ENCODE measurements around the gene CFL2. TPM values are rescaled to one million over a fixed set of nuclear protein-coding genes. Genes with fewer than 3 reads are reported as not detected.

CFL2 gene
- 19.1 and 20.8 TPM in 2 replicates for total RNA-seq

DNA sequence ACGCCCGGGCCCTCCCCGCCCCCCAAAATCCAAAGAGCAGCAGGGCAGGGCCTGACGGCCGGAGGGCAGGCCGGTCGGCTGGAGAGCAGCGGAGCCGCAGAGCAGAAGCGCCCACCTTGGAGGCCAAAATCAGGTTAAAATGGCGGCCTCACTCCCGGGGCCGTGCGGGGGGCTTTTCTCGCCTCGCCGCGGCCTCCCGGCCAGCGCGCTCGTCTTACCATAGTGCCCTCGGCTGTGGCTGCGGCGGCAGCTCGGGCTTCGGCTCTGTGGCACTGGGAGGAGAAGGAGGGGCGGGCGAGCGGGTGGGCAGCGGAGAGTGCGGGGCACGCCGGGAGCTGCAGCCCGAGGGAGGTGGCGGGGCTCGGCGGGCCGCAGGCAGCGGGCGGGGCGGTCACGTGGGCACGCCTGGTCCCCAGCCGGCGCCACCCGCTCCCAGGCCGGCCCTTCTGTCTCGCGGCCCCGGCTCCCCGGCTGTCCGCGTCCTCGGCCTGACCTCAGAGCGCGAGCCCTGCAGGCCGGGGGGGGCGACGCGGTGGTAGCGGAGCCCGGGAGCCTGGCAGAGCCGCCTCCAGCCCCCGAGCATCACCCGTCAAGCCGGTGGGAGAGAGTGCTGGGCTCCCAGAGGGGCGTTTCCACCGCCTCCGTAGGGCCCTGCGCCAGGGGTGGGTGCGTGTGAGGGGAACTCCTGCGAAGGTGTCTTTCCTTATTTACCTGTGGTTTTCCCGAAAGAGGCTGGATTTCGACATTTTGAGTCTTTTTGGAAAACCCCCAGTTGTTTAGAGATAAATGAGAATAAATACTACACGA, at the start of gene CFL2:
TSS of gene CFL2 (minus strand) at position 274 of the 807 bp plus-strand sequence. CDS start at position 221, 53 bp downstream.
- H3K36me3 Mint-ChIP-seq (ENCODE audit: low read depth) = peaks cover 16% of the 10 kb centered on the region
- H3K27me3 Mint-ChIP-seq = no peaks in the 10 kb centered on the region
- H3K4me3 Mint-ChIP-seq = peak within 1 kb of the TSS; percentile 92
- peaks cover 32% of the 10 kb centered on the region for H3K4me1 Mint-ChIP-seq
- DNase-seq (peak; percentile 80), ATAC-seq (ENCODE audit: low read depth) (peak; percentile 90)
- TF ChIP-seq, protein P1, sequence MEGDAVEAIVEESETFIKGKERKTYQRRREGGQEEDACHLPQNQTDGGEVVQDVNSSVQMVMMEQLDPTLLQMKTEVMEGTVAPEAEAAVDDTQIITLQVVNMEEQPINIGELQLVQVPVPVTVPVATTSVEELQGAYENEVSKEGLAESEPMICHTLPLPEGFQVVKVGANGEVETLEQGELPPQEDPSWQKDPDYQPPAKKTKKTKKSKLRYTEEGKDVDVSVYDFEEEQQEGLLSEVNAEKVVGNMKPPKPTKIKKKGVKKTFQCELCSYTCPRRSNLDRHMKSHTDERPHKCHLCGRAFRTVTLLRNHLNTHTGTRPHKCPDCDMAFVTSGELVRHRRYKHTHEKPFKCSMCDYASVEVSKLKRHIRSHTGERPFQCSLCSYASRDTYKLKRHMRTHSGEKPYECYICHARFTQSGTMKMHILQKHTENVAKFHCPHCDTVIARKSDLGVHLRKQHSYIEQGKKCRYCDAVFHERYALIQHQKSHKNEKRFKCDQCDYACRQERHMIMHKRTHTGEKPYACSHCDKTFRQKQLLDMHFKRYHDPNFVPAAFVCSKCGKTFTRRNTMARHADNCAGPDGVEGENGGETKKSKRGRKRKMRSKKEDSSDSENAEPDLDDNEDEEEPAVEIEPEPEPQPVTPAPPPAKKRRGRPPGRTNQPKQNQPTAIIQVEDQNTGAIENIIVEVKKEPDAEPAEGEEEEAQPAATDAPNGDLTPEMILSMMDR (IDR thresholded peaks at IDR 0.05) = no peak
- ChIA-PET CTCF (interaction anchor here (1.5 to 1.7 kb wide), 2 partner anchors 8 to 41 kb away, joined by 8 to 9 read pairs; no protein-coding TSS in a partner anchor), POLR2A (interaction anchor here (0.6 to 2.5 kb wide), 7 partner anchors 8 to 690 kb away, joined by 3 to 11 read pairs (median 5); partner anchors contain the start of genes FAM177A1, NFKBIA and SNX6)
- peak within 1 kb of the TSS; percentile 89 for H3K27ac Mint-ChIP-seq
- intact Hi-C loops (cut with micrococcal nuclease) = loop anchor here (1.0 to 10.0 kb wide), 7 partner anchors 14 to 1110 kb away; partner anchors contain the start of genes BRMS1L, FAM177A1, PRORP and SRP54
- no peaks in the 10 kb centered on the region for H3K9me3 Mint-ChIP-seq

DNA sequence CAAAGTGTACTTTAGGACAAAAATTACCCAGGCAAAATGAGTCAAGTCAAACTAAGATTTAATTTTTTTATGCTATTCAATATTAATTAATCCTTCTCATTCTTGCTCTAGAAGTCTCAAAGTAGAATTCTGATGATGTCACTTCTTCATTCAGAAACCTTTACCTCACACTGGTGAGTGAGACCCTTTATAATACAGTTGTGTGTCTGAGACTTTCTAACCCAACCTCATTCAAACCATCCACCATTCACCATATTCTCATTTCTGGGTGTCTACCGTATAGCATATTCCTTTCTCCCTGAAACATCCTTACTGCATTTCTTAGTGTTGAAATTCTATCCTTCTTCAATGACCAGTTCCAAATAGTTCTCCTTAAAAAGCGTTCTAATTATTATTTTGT, 40.8 kb upstream of the CFL2 start:
- intact Hi-C loops (cut with micrococcal nuclease) = no loop called here
- H3K27ac Mint-ChIP-seq = no peak overlapping the region
- TF ChIP-seq, protein P1 (IDR thresholded peaks at IDR 0.05) = no peak
- H3K36me3 Mint-ChIP-seq (ENCODE audit: low read depth) = peaks cover 56% of the 10 kb centered on the region
- no peak overlapping the region for H3K4me3 Mint-ChIP-seq
- CTCF ChIA-PET = no interaction called here
- no peak for ATAC-seq (ENCODE audit: low read depth)
- no peak for DNase-seq
- no peaks in the 10 kb centered on the region for H3K4me1 Mint-ChIP-seq
- no peaks in the 10 kb centered on the region for H3K9me3 Mint-ChIP-seq
- H3K27me3 Mint-ChIP-seq = no peaks in the 10 kb centered on the region
- POLR2A ChIA-PET = no interaction called here

- no peak overlapping the region for H3K27ac Mint-ChIP-seq
- H3K27me3 Mint-ChIP-seq = no peaks in the 10 kb centered on the region
- ATAC-seq (ENCODE audit: low read depth) (no peak), DNase-seq (no peak)
- H3K9me3 Mint-ChIP-seq = no peaks in the 10 kb centered on the region
- TF ChIP-seq, protein P1 (IDR thresholded peaks at IDR 0.05) = no peak
- H3K36me3 Mint-ChIP-seq (ENCODE audit: low read depth) = peaks cover 53% of the 10 kb centered on the region
- no peaks in the 10 kb centered on the region for H3K4me1 Mint-ChIP-seq
- POLR2A ChIA-PET = no interaction called here
- H3K4me3 Mint-ChIP-seq = no peak overlapping the region
- CTCF ChIA-PET = no interaction called here
- intact Hi-C loops (cut with micrococcal nuclease) = no loop called here
Measured at GRCh38 chr14:34754687-34755086, 40.3 kb upstream of the CFL2 start.

- ChIA-PET POLR2A (no interaction called here), CTCF (no interaction called here)
- no peaks in the 10 kb centered on the region for H3K27me3 Mint-ChIP-seq
- peaks cover 37% of the 10 kb centered on the region for H3K36me3 Mint-ChIP-seq (ENCODE audit: low read depth)
- no peak for ATAC-seq (ENCODE audit: low read depth)
- H3K4me3 Mint-ChIP-seq = no peak overlapping the region
- intact Hi-C loops (cut with micrococcal nuclease) = no loop called here
- TF ChIP-seq, protein P1 (IDR thresholded peaks at IDR 0.05) = no peak
- no peak for DNase-seq
- H3K9me3 Mint-ChIP-seq = no peaks in the 10 kb centered on the region
- no peaks in the 10 kb centered on the region for H3K4me1 Mint-ChIP-seq
- H3K27ac Mint-ChIP-seq = no peak overlapping the region
Measured at GRCh38 chr14:34750670-34751069, 36.3 kb upstream of the CFL2 start.

GRCh38 chr14:34750233-34750632, 35.8 kb upstream of the CFL2 start:
- H3K27me3 Mint-ChIP-seq = no peaks in the 10 kb centered on the region
- H3K36me3 Mint-ChIP-seq (ENCODE audit: low read depth) = peaks cover 33% of the 10 kb centered on the region
- no peak overlapping the region for H3K27ac Mint-ChIP-seq
- no peaks in the 10 kb centered on the region for H3K4me1 Mint-ChIP-seq
- intact Hi-C loops (cut with micrococcal nuclease) = no loop called here
- ATAC-seq (ENCODE audit: low read depth) (no peak), DNase-seq (no peak)
- CTCF ChIA-PET = no interaction called here
- TF ChIP-seq, protein P1 (IDR thresholded peaks at IDR 0.05) = no peak
- POLR2A ChIA-PET = no interaction called here
- H3K9me3 Mint-ChIP-seq = no peaks in the 10 kb centered on the region
- no peak overlapping the region for H3K4me3 Mint-ChIP-seq

All from activated B cell treated with CpG ODN at 0.5 μM for 24 hours (primary cell).